Measurements from ENCODE around the gene ITGA11.

ITGA11 gene

DNA sequence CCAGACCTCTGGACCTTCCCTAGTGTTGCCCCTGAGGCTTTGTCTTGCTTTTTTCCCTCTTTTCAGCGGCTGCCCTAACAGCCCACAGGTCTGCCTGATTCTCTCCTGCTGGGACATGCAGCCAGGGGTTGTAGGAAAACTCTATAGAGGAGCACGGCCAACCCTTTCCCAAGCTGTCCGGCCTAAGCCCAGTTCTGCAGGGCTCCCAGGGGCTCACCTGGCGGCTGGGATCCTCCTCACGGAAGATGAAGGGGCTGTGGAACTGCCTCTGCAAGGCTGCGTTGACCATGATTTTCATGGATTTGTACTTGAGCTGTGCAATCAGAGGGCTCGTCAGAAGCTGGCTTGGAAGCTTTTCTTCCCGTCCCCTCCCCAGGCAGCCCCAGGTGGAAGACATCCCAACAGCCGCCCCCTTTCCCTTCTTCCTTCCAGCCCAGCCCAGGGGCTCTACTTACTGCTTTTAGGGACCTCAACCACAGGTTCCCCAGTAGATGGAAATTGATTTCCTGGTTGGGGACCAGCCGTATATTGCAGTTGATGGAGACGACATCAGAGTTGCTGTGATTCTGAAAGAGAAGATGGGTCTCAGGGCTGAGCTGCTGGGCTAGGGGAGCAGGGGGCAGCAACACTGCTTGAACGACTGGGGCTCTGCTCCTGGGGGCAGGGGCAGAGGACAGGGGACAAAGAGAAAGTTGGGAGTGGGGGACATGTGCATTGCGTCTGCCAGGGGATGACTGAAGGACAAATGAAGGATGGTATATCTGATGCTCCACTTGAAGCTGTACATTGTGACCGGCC lies 124.6 kb downstream of the ITGA11 start:
- no peaks in the 10 kb centered on the region for H3K9me2 ChIP-seq (ENCODE audit: low read depth, low read length)
- no peak overlapping the region for H3K9ac ChIP-seq (ENCODE audit: low read length)
- H3K27ac ChIP-seq (ENCODE audit: low read depth, low read length, poor library complexity, severe bottlenecking), result no peak overlapping the region
- no peaks in the 10 kb centered on the region for H3K36me3 ChIP-seq (ENCODE audit: insufficient read depth, low read length)
- no peaks in the 10 kb centered on the region for H4K20me1 ChIP-seq (ENCODE audit: insufficient read depth, low read length)
- H3K9me3 ChIP-seq (ENCODE audit: low read length), result no peaks in the 10 kb centered on the region
- H3K79me2 ChIP-seq (ENCODE audit: insufficient read depth, low read length), result no peaks in the 10 kb centered on the region
- no peaks in the 10 kb centered on the region for H3K27me3 ChIP-seq (ENCODE audit: insufficient read depth, low read length)
- H2AFZ ChIP-seq (ENCODE audit: low read length), result no peak overlapping the region
- H3K4me1 ChIP-seq (ENCODE audit: insufficient read depth, low read length, severe bottlenecking), result peaks cover 4% of the 10 kb centered on the region
- H3K4me2 ChIP-seq (ENCODE audit: low read length), result no peak overlapping the region
- H3K4me3 ChIP-seq (ENCODE audit: low read depth, low read length, poor library complexity, severe bottlenecking), result no peak overlapping the region
- no peaks in the 10 kb centered on the region for H3F3A ChIP-seq (ENCODE audit: insufficient read depth, low read length)
- TF ChIP-seq CTCF (IDR thresholded peaks at IDR 0.05; ENCODE audit: low read length), result no peak
- no peak for TF ChIP-seq EZH2 (IDR thresholded peaks at IDR 0.05; ENCODE audit: borderline replicate concordance, low read length)

- no peak for TF ChIP-seq EZH2 (IDR thresholded peaks at IDR 0.05; ENCODE audit: borderline replicate concordance, low read length)
- TF ChIP-seq CTCF (IDR thresholded peaks at IDR 0.05; ENCODE audit: low read length), result no peak
- Histone ChIP-seq H3F3A (ENCODE audit: insufficient read depth, low read length) (no peaks in the 10 kb centered on the region), H3K79me2 (ENCODE audit: insufficient read depth, low read length) (no peaks in the 10 kb centered on the region), H3K4me2 (ENCODE audit: low read length) (no peak overlapping the region), H2AFZ (ENCODE audit: low read length) (no peak overlapping the region), H3K9ac (ENCODE audit: low read length) (no peak overlapping the region), H3K4me1 (ENCODE audit: insufficient read depth, low read length, severe bottlenecking) (peaks cover 4% of the 10 kb centered on the region), H3K36me3 (ENCODE audit: insufficient read depth, low read length) (no peaks in the 10 kb centered on the region), H4K20me1 (ENCODE audit: insufficient read depth, low read length) (no peaks in the 10 kb centered on the region), H3K4me3 (ENCODE audit: low read depth, low read length, poor library complexity, severe bottlenecking) (no peak overlapping the region), H3K9me3 (ENCODE audit: low read length) (no peaks in the 10 kb centered on the region), H3K27ac (ENCODE audit: low read depth, low read length, poor library complexity, severe bottlenecking) (no peak overlapping the region), H3K27me3 (ENCODE audit: insufficient read depth, low read length) (no peaks in the 10 kb centered on the region), H3K9me2 (ENCODE audit: low read depth, low read length) (no peaks in the 10 kb centered on the region)
Measured at GRCh38 chr15:68305420-68305871, 126.5 kb downstream of the ITGA11 start.

DNA sequence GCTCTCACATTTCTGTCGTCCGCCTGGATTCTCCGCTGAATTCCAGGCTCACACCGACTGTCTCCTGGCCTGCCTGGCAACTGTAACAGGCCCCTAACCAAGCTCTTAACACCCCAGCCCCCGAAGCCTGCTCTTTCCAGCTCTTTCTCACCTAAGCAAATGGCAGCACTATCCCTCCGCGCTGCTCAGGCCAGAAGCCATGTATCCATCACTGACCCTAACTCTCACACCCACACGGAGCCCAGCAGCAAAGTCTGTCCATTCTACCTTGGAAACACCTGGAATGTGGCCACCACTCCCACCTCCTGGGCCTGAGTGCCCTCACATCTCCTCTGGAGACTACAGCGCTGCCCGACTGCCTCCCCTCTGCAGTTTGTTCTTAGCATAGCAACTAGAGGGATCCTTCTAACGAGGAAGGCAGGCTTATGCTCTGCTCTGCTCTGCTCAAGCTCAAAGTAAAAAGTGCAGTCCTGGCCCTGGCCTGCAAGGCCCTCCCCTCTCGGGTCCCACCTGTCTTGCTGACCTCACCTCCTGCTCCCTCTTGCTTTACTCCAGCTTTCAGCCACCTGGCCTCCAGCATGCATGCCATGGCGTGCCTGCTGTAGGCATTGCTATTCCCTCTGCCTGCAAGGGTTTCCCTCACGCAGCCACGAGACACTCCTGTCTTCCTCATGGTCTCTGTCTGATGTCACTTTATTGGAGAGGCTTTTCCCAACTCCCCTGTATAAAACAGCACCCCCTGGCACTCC lies 127.2 kb downstream of the ITGA11 start:
- no peaks in the 10 kb centered on the region for H3K79me2 ChIP-seq (ENCODE audit: insufficient read depth, low read length)
- no peaks in the 10 kb centered on the region for H3F3A ChIP-seq (ENCODE audit: insufficient read depth, low read length)
- H3K27me3 ChIP-seq (ENCODE audit: insufficient read depth, low read length), result no peaks in the 10 kb centered on the region
- H3K4me1 ChIP-seq (ENCODE audit: insufficient read depth, low read length, severe bottlenecking), result peaks cover 4% of the 10 kb centered on the region
- TF ChIP-seq EZH2 (IDR thresholded peaks at IDR 0.05; ENCODE audit: borderline replicate concordance, low read length) (no peak), CTCF (IDR thresholded peaks at IDR 0.05; ENCODE audit: low read length) (no peak)
- no peak overlapping the region for H3K4me2 ChIP-seq (ENCODE audit: low read length)
- H3K9me3 ChIP-seq (ENCODE audit: low read length), result no peaks in the 10 kb centered on the region
- H3K9me2 ChIP-seq (ENCODE audit: low read depth, low read length), result no peaks in the 10 kb centered on the region
- no peaks in the 10 kb centered on the region for H4K20me1 ChIP-seq (ENCODE audit: insufficient read depth, low read length)
- H2AFZ ChIP-seq (ENCODE audit: low read length), result no peak overlapping the region
- H3K27ac ChIP-seq (ENCODE audit: low read depth, low read length, poor library complexity, severe bottlenecking), result no peak overlapping the region
- H3K36me3 ChIP-seq (ENCODE audit: insufficient read depth, low read length), result no peaks in the 10 kb centered on the region
- no peak overlapping the region for H3K9ac ChIP-seq (ENCODE audit: low read length)
- no peak overlapping the region for H3K4me3 ChIP-seq (ENCODE audit: low read depth, low read length, poor library complexity, severe bottlenecking)

All from OCI-LY1 (cell line).